Measurements from ENCODE around the gene SERINC5. TPM values are rescaled to one million over a fixed set of nuclear protein-coding genes. Genes with fewer than 3 reads are reported as not detected.

The SERINC5 gene
- total and polyA plus RNA-seq, 3 donors from 2014 or later, result 62.3 to 217 (median 158) TPM

DNA sequence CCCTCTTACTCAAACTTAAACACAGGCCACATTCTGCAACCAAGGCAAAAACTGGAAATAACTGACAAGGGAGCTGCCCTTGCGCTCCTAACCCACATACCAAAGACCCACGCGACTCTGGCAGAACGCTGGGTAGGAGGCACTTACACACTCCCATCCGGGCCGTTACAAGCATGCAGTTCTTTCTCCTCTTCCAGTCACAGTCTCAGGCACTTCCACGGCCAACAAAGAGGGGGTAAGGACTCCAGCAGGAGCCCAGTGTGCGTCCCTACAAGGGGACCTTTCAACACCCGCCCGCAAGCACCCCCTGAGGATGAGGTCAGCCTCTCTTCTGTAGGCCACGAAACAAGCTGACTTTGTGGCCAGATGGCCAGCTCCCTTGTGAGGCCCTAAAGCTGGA, 57.4 kb downstream of the SERINC5 start:
- peak overlapping the region; percentile 47 to 74 for H3K27ac ChIP-seq
- peak; percentile 41 for DNase-seq
- no peaks in the 10 kb centered on the region for H3K27me3 ChIP-seq
- H3K36me3 ChIP-seq (ENCODE audit: low read depth, missing control alignments), result no peaks in the 10 kb centered on the region
- peaks cover 64% of the 10 kb centered on the region for H3K4me1 ChIP-seq
- 46 to 47% methylated on average over 7 to 11 of the region's 11 CpGs for WGBS, 2 donors
- TF ChIP-seq POLR2A (IDR thresholded peaks at IDR 0.05), result no peak
- TF ChIP-seq, protein P1, sequence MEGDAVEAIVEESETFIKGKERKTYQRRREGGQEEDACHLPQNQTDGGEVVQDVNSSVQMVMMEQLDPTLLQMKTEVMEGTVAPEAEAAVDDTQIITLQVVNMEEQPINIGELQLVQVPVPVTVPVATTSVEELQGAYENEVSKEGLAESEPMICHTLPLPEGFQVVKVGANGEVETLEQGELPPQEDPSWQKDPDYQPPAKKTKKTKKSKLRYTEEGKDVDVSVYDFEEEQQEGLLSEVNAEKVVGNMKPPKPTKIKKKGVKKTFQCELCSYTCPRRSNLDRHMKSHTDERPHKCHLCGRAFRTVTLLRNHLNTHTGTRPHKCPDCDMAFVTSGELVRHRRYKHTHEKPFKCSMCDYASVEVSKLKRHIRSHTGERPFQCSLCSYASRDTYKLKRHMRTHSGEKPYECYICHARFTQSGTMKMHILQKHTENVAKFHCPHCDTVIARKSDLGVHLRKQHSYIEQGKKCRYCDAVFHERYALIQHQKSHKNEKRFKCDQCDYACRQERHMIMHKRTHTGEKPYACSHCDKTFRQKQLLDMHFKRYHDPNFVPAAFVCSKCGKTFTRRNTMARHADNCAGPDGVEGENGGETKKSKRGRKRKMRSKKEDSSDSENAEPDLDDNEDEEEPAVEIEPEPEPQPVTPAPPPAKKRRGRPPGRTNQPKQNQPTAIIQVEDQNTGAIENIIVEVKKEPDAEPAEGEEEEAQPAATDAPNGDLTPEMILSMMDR (IDR thresholded peaks at IDR 0.05), result no peak
- no peaks in the 10 kb centered on the region for H3K9me3 ChIP-seq
- no peak overlapping the region for H3K4me3 ChIP-seq
- intact Hi-C loops (cut with DNase I; ENCODE audit: low total_unique reads), result no loop called here

DNA sequence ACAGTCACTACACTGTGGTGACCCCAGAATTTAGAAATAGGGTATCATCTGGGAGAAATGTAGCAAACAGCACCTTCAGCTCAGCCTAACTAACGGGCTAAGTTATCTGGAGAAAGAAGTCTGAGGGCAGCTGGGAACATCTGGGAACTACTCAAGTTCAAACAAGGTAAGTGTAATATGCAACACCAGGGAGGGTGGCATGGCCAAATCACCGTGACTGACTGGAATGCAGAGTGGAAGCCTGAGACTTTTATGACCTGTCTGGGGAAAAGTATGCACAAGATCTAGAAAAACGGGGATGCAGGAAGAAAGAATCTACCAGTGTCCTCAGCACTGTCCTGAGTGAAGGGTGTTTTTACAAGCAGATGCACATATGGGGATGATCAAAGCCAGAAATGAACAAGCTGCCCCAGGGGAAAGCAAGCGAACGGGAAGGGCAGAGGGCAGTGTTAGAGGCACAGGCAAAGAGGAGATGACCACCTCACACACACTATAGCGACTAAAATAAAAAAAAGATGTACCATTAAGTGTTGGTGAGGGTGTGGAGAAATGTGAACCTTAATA, 59.9 kb downstream of the SERINC5 start:
- no peak for TF ChIP-seq POLR2A (IDR thresholded peaks at IDR 0.05)
- TF ChIP-seq, protein P1 (IDR thresholded peaks at IDR 0.05), result no peak
- no peaks in the 10 kb centered on the region for H3K36me3 ChIP-seq (ENCODE audit: low read depth, missing control alignments)
- H3K4me3 ChIP-seq, result no peak overlapping the region
- WGBS, 2 donors, result 47 to 50% methylated on average over 6 of the region's 6 CpGs
- no peaks in the 10 kb centered on the region for H3K9me3 ChIP-seq
- H3K27me3 ChIP-seq, result no peaks in the 10 kb centered on the region
- peak overlapping the region; percentile 1 to 89 for H3K27ac ChIP-seq
- H3K4me1 ChIP-seq, result peaks cover 70% of the 10 kb centered on the region
- no peak for DNase-seq
- intact Hi-C loops (cut with DNase I; ENCODE audit: low total_unique reads), result no loop called here

DNA sequence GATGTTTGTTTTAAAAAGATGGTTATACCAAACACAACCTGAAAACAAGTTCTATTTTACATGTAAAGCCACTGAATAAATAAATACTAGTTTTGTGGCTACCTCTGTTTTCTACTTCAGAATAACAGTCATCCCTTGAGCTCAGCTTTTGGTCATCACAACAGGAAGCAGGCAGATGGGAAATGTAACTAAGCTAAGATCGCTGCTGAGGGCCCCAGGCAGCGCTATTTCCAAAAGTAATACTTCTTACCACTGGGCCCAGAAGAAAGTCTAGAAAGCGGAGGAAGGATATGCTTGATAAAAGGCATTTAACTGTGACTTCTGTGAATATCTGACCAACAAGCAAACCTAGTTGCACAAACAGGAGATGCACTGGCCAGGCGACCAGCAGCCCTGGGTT, 61.4 kb downstream of the SERINC5 start:
- peaks cover 79% of the 10 kb centered on the region for H3K4me1 ChIP-seq
- TF ChIP-seq POLR2A (IDR thresholded peaks at IDR 0.05), result no peak
- TF ChIP-seq, protein P1 (IDR thresholded peaks at IDR 0.05), result no peak

DNA sequence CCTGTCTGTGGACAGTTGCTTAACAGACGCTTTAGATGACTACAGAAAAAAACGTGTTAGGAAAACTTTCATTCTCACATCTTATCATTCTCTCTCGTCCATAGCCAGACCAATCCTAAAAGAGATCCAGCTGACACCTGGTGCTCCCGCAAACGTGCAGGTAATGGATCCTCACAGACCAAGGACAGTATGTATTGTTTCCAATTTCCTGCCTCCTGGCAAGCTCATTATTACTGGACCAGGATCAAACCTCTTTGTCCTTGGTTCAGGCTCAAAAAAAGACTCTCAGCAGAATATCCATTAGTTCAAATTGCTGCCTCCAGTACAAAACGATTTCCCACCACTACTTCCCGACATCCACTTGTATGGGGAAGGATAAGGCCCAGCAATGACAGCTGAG, 62.4 kb downstream of the SERINC5 start:
- DNase-seq, result no peak
- no peaks in the 10 kb centered on the region for H3K9me3 ChIP-seq
- WGBS, 2 donors, result 14 to 34% methylated on average over 7 of the region's 7 CpGs
- no peak overlapping the region for H3K4me3 ChIP-seq
- TF ChIP-seq, protein P1 (IDR thresholded peaks at IDR 0.05), result no peak
- TF ChIP-seq POLR2A (IDR thresholded peaks at IDR 0.05), result no peak
- intact Hi-C loops (cut with DNase I; ENCODE audit: low total_unique reads), result no loop called here
- no peaks in the 10 kb centered on the region for H3K27me3 ChIP-seq
- peak overlapping the region; percentile 78 to 89 for H3K27ac ChIP-seq
- no peaks in the 10 kb centered on the region for H3K36me3 ChIP-seq (ENCODE audit: low read depth, missing control alignments)
- peaks cover 83% of the 10 kb centered on the region for H3K4me1 ChIP-seq

More for the DNA sequence above, 61.4 kb downstream of the SERINC5 start:
- intact Hi-C loops (cut with DNase I; ENCODE audit: low total_unique reads), result no loop called here
- 47 to 60% methylated on average over 4 of the region's 4 CpGs for WGBS, 2 donors
- Histone ChIP-seq H3K27me3 (no peaks in the 10 kb centered on the region), H3K36me3 (ENCODE audit: low read depth, missing control alignments) (no peaks in the 10 kb centered on the region), H3K4me3 (no peak overlapping the region), H3K27ac (peak overlapping the region; percentile 78 to 89), H3K9me3 (no peaks in the 10 kb centered on the region)
- DNase-seq, result no peak

All from testis (tissue), 3 donors.